ENCODE data around the gene TEX47. TPM values are rescaled to one million over a fixed set of nuclear protein-coding genes. Genes with fewer than 3 reads are reported as not detected.

Gene TEX47
- not detected for total RNA-seq

GRCh38 chr7:88795553-88795952 is at the start of gene TEX47:
TSS of gene TEX47 (minus strand) at chr7:88795737. CDS start at chr7:88794942, 795 bp downstream.
- Histone ChIP-seq H3K27ac (no peak within 1 kb of the TSS), H3K36me3 (no peaks in the 10 kb centered on the region), H3K9ac (ENCODE audit: low read depth in 2 of 2, low read length in 2 of 2) (no peak within 1 kb of the TSS), H3K4me1 (no peaks in the 10 kb centered on the region), H3K27me3 (no peaks in the 10 kb centered on the region), H3K9me3 (no peaks in the 10 kb centered on the region), H3K4me3 (no peak within 1 kb of the TSS)
- intact Hi-C loops (cut with DNase I): no loop called here
- no peak for DNase-seq
- TF ChIP-seq, protein P1, sequence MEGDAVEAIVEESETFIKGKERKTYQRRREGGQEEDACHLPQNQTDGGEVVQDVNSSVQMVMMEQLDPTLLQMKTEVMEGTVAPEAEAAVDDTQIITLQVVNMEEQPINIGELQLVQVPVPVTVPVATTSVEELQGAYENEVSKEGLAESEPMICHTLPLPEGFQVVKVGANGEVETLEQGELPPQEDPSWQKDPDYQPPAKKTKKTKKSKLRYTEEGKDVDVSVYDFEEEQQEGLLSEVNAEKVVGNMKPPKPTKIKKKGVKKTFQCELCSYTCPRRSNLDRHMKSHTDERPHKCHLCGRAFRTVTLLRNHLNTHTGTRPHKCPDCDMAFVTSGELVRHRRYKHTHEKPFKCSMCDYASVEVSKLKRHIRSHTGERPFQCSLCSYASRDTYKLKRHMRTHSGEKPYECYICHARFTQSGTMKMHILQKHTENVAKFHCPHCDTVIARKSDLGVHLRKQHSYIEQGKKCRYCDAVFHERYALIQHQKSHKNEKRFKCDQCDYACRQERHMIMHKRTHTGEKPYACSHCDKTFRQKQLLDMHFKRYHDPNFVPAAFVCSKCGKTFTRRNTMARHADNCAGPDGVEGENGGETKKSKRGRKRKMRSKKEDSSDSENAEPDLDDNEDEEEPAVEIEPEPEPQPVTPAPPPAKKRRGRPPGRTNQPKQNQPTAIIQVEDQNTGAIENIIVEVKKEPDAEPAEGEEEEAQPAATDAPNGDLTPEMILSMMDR (IDR thresholded peaks at IDR 0.05): no peak

GRCh38 chr7:88845091-88845490 is 49.6 kb upstream of the TEX47 start:
- intact Hi-C loops (cut with DNase I): no loop called here
- no peaks in the 10 kb centered on the region for H3K4me1 ChIP-seq
- H3K36me3 ChIP-seq: no peaks in the 10 kb centered on the region
- no peak overlapping the region for H3K4me3 ChIP-seq
- H3K9me3 ChIP-seq: no peaks in the 10 kb centered on the region
- DNase-seq: no peak
- no peaks in the 10 kb centered on the region for H3K27me3 ChIP-seq
- no peak overlapping the region for H3K9ac ChIP-seq (ENCODE audit: low read depth in 2 of 2, low read length in 2 of 2)
- TF ChIP-seq, protein P1 (IDR thresholded peaks at IDR 0.05): no peak
- H3K27ac ChIP-seq: no peak overlapping the region

DNA sequence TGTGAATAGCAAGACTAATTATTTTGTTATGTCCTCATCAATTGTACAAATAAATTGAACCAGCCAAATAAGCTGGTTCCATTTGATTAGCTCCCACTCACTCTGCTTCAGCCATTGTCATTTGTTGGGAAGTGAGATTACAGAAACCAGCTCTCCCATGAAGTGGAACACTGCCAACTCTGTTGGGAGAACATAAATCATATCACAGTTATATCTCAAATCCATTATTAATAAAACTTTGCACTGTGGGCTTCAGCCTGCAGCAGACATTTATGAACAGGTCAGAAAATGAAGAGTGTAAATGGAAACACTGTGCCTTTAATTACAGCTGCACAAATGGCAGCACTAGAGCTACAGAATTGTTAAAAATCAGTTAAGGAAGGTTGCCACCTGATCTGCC is 46.7 kb upstream of the TEX47 start:
- Histone ChIP-seq H3K9me3 (no peaks in the 10 kb centered on the region), H3K27ac (no peak overlapping the region), H3K36me3 (no peaks in the 10 kb centered on the region), H3K27me3 (no peaks in the 10 kb centered on the region), H3K4me3 (no peak overlapping the region), H3K4me1 (no peaks in the 10 kb centered on the region), H3K9ac (ENCODE audit: low read depth in 2 of 2, low read length in 2 of 2) (no peak overlapping the region)
- no peak for DNase-seq
- TF ChIP-seq, protein P1 (IDR thresholded peaks at IDR 0.05): no peak
- intact Hi-C loops (cut with DNase I): no loop called here

GRCh38 chr7:88835147-88835728 is 39.7 kb upstream of the TEX47 start:
- no peak for DNase-seq
- H3K4me3 ChIP-seq: no peak overlapping the region

GRCh38 chr7:88826222-88826621 is 30.7 kb upstream of the TEX47 start:
- DNase-seq: no peak
- Histone ChIP-seq H3K9me3 (no peaks in the 10 kb centered on the region), H3K36me3 (no peaks in the 10 kb centered on the region), H3K27me3 (no peaks in the 10 kb centered on the region), H3K27ac (no peak overlapping the region), H3K4me1 (no peaks in the 10 kb centered on the region), H3K9ac (ENCODE audit: low read depth in 2 of 2, low read length in 2 of 2) (no peak overlapping the region), H3K4me3 (no peak overlapping the region)
- intact Hi-C loops (cut with DNase I): no loop called here
- TF ChIP-seq, protein P1 (IDR thresholded peaks at IDR 0.05): no peak

More at GRCh38 chr7:88835147-88835728, 39.7 kb upstream of the TEX47 start:
- H3K9me3 ChIP-seq: no peaks in the 10 kb centered on the region
- H3K9ac ChIP-seq (ENCODE audit: low read depth in 2 of 2, low read length in 2 of 2): no peak overlapping the region
- TF ChIP-seq, protein P1 (IDR thresholded peaks at IDR 0.05): peak; percentile 20
- intact Hi-C loops (cut with DNase I): loop anchor here (10.0 kb wide), 1 partner anchor 590 kb away; no protein-coding TSS in a partner anchor
- H3K27me3 ChIP-seq: no peaks in the 10 kb centered on the region
- H3K36me3 ChIP-seq: no peaks in the 10 kb centered on the region
- H3K4me1 ChIP-seq: no peaks in the 10 kb centered on the region
- no peak overlapping the region for H3K27ac ChIP-seq
